Sciatic nerve (tissue), 2 donors: ENCODE measurements around the gene RBM26. TPM values are rescaled to one million over a fixed set of nuclear protein-coding genes. Genes with fewer than 3 reads are reported as not detected.
"Not testable (repeated sequence)": the region's sequence is repeated elsewhere in the genome, so short reads cannot be mapped to it uniquely, and the experiment has no call there.

ENCODE experiments used
- ATAC-seq: fragments of 200-7000 bp; cut with Tn5 transposase; one replicate; pipeline ENCODE4 v1.9.1; 2020; ENCODE audit warnings: mild to moderate bottlenecking, moderate library complexity
- DNase-seq: peaks from one replicate; pipeline ENCODE4 v3.0.0-alpha.2; 2020; ENCODE audit warnings: low spot score
- intact Hi-C: fragments of 100-400 bp; cut with DNase I; formaldehyde crosslinking; loops from one replicate; pipeline ENCODE4 v1.14.2; 2022
- total RNA-seq: library from RNA; stranded (reverse); fragmentation: NEBNext Ultra II Directional; extraction: Animal tissue kit (Norgen Biotek cat#: 25700); gene quantifications from one replicate; pipeline ENCODE4 v1.2.1, GENCODE V29; 2021
- donor health status: DM: no; HTN: no; CAD: no.
- donor health status: DM: no; HTN: no; CAD: no.

The RBM26 gene
- total RNA-seq, 1 donor from 2014 or later = 65.9 TPM

DNA sequence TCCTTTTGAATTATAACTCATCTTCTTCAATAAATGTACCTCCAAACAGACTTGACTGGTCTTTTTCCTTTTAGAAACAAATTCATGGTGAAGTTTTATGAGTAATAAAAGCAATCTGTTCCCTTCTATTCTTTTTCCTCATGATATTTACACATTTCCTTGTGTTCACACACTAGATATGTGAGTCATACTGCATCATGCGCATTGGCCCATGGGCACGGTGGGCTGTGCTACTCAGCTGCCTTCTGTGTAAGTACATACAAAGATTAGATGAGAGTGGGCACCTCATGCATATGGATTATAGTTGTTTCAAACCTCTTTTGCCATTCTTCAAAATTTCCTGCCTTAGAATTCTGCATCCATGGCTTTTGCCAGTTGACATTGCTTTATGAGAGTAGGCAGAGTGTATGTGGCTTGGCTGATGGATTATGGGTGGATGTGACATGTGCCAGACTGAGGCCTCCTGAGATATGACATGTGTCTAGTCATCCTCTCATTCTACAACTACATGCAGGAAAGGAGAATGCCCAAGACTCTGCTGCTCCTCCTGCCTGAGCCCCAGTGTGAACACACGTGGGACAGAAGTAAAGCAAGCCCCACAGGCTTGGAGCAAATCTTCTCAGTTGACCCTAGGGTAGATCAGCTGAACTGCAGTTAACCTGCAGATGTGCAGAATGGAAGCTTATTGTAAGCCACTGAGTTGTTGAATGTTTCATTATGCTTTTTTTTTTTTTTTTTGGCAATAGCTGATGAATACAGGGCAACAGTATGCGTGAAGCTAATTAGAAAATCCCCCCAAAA lies 109.9 kb downstream of the RBM26 start:
- ATAC-seq = no peak
- DNase-seq = no peak
- intact Hi-C loops = no loop called here

DNA sequence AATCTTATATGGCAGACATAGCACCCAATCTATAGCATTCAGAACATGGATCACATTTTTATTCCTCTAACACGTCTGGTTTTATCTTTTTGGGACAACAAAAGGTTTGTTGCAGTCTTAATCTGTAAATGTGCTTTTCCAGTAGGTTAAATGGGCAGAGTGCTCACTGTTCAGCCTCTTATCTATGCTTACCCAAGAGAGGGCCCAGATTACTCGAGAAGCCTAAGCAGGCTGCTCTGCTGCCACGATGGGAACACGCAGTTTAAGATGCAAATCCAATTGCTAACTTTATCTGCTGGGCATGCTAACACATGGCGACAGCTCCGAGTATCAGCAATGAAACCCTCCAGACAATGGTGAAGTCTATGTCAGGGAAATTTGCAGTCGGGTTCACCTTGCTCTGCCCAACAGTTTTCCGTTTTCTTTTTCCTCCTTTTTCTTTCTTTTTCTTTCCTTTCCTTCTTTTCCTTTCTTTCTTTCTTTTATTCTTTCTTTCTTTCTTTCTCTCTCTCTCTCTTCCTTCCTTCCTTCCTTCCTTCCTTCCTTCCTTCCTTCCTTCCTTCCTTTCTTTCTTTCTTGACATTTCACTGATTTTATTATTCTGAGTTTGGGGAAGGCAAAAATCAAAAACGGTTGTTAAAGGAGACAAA lies 115.3 kb downstream of the RBM26 start:
- ATAC-seq (no peak), DNase-seq (no peak)
- intact Hi-C loops = no loop called here

DNA sequence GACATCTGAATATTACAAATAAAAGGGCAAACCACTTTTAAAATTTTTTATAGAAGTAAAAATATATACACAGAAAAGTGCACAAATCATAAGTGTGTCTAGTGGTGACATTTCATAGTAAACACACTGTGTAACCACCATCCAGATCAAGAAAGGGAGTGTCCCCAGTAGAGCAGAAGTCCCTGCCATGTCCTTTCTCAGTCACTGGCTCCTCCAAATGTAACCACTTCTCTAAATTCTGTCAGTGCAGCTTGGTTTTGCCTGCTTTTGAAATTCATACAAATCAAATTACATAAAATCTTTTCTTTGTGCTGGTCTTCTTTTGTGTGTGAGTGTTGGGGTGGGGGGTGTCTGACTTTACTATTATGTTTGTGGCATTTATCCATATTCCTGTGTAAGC lies 116.5 kb downstream of the RBM26 start:
- intact Hi-C loops = no loop called here
- no peak for DNase-seq
- ATAC-seq = no peak

DNA sequence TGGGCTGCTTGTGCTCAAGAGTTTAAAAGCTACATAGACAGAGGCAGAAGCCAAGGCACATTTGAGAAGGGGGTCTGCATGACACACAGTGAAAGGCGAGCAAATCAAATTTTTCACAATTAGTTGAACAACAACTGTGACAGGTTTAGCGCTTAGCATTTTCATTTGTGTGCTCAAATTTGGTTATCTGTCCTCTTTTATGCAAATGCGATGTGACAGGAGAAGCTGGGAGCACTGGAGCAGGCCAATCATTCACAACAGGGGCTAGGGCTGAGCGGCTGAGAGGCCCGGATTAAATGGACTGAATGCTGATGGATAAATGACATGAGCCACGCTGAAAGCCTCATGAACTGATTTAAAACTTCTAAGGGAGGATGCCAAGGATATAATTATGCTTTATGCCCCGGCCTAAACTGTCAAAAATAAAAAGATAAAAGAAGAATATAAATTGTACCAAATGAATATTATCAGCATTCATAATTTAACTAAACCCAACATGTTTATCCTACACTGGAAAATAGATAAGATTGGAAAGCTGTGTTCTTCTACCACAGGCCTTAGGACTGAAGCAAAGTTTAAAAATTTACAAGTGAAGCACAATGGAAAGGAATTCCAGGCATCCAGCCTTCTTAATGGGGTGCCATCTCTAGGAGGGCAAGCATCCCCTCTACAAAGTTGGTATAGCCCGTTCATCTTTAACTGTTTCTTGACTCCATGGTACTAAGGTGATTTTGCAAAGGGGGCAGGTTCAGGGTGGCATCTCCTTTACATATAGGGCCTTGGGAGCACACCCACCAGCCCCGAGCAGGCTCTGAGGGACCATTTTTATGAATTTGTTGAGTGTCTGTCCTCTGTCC lies 117.9 kb downstream of the RBM26 start:
- intact Hi-C loops = no loop called here
- ATAC-seq (no peak), DNase-seq (no peak)

DNA sequence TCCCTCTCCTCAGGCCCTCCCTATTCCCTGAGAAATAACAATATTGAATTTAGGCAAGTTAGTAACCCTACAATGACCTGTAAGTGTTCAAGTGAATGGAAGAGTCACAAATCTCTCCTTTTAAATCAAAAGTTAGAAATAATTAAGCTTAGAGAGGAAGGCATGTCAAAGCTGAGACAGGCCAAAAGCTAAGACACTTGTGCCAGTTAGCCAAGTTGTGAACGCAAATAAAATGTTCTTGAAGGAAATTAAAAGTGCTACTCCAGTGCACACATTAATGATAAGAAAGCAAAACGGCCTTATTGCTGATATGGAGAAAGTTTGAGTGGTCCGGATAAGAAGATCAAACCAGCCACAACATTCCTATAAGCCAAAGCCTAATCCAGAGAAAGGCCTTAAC lies 120.9 kb downstream of the RBM26 start:
- ATAC-seq = no peak
- DNase-seq = no peak
- intact Hi-C loops = no loop called here

DNA sequence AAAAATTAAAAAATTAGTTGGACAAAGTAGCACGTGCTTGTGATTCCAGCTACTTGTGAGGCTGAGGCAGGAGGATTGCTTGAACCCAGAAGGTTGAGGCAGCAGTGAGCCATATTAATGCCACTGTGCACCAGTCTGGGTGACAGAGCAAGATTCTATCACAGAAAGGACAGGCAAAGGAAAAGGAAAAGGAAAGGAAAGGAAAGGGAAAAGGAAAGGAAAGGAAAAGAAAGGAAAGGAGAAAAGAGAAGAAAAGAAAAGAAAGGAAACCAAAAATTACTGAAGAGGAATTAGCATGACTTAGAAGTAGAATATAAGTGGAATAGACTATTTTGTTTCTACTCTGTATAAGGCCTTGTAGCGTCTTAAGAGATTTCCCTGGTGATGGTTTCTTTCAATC lies 122.3 kb downstream of the RBM26 start:
- intact Hi-C loops = no loop called here
- DNase-seq = no peak
- no peak for ATAC-seq

DNA sequence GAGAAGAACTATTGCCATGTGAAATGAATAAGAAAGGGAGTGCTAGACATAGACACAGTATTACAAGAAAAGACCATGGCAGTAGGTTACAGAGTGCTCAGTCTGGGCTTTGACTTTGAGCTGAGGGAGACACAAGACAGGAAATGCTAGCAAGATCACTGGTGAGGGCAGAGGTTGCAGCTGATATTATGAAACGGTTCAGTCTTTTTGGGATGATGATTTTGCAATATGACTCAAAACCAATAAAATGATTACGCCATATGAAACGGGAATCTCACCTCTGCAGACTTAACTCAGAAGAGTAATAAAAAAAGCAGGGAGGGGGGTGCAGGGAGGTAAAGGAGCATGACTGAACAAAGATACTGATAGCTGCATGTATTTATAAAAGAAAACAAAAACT lies 123.1 kb downstream of the RBM26 start:
- intact Hi-C loops = no loop called here
- DNase-seq (no peak), ATAC-seq (no peak)

DNA sequence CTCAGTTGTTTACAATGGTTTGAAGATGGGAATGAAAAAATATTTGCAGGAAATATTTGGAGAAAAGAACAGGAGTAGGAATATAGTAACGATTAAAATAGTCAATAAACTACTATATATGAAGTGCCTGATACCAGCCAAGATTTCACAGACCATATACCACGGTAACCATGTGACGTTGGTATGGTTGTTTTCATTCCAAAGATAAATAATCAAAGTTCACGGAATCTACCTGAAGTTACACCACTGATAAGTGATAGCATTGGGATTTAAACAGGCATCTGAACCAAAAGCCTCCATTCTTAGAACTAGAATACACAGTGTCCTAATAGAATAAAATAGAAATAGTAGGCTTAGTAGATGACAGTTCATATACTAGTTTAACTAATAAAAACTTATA lies 123.5 kb downstream of the RBM26 start:
- DNase-seq (no peak), ATAC-seq (no peak)
- intact Hi-C loops = no loop called here

DNA sequence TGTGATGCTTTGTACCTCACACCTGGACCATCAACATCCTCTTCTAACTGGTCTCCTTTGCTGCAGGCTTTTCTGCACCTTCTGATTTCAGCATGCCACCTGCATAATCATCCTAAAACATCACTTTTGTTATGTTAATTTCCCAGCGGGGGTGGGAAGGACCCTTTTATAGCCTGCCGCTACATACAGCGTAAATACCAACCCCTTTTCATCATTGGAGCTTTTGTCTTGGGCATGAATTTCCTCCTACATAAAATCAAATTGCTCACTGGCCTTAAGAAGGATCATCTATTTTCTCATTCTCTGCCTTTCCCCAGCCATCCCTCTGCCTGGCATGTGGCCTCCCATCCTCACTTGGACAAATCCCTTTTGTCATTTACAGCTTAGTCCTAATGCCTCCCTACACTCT lies 124.7 kb downstream of the RBM26 start:
- no peak for ATAC-seq
- DNase-seq = no peak
- intact Hi-C loops = no loop called here

DNA sequence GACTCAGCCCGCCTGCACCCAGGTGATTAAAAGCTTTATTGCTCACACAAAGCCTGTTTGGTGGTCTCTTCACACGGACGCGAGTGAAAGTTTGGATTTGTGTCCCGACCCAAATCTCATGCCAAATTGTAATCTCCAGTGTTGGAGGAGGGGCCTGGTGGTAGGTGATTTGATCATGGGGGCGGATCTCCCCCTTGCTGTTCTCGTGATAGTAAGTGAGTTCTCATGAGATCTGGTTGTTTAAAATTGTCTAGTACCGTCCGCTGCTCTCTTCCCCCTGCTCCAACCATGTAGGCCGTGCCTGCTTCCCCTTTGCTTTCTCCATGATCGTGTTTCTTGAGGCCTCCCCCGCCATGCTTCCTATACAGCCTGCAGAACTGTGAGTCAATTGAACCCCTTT lies 126.3 kb downstream of the RBM26 start:
- intact Hi-C loops, DNase-seq, ATAC-seq: not testable (repeated sequence)

DNA sequence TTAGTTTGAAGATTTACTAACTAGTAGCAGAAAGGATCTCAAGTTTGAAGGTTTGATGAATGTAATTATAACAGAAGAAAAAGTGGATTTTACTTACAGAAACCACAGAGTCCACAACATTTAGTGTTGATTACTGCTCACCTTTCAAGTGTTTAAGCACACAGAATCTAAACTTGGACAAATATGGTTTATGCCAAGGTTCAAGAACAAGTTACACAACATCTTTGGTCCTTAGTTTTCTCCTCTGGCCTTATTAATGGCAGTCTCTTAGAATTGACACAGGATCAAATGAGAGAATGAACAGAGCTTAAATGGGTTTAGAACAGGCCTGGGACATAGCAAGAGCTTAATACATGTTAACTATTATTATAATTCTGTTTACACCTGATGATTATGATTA lies 133.0 kb downstream of the RBM26 start:
- no peak for DNase-seq
- no peak for ATAC-seq
- intact Hi-C loops = no loop called here

DNA sequence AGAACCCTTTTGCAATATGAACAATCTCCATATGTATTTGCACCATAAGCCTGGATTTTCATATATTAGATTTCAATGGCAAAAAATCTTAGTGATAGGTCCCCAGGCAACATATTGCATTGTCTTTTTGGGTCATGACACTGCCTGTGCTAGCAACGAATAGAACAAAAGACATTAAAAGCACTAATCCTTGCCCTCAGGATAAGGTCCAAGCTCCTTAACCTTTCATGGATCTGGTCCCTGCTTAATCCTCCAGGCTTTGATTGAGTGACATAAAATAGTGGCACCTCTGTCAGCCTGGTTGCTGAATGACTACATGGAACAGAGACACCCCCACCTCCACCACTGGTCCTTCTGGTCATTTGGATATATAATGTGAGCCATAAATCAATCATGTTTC lies 134.4 kb downstream of the RBM26 start:
- DNase-seq (no peak), ATAC-seq (no peak)
- intact Hi-C loops = no loop called here

DNA sequence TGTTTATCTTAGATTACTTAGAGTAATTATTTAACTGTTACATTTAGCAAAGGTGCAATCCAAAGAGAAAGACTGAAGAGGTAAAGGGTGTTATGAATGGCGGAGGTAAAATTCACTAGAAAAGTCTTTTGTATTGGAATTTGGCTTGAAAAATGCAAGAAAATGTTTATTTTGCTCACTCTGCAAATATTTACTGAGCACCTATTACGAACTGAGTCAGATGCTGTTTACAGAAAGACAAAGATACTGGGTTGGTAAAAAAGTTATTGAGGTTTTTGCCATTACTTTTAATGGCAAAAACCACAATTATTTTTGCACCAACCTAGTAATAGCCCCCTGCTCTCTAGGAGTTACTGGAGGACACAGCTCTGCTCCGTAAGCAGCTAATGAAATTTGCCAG lies 135.2 kb downstream of the RBM26 start:
- intact Hi-C loops = no loop called here
- DNase-seq (no peak), ATAC-seq (no peak)

Other genes starting within 250 kb of the RBM26 start
- 31.8 TPM for gene NDFIP2, start 74.9 kb upstream of the RBM26 start, total RNA-seq